ENCODE data around the gene LIN7C. TPM values are rescaled to one million over a fixed set of nuclear protein-coding genes. Genes with fewer than 3 reads are reported as not detected.

LIN7C gene, protein sequence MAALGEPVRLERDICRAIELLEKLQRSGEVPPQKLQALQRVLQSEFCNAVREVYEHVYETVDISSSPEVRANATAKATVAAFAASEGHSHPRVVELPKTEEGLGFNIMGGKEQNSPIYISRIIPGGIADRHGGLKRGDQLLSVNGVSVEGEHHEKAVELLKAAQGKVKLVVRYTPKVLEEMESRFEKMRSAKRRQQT
- total RNA-seq (10 to 100 TPM; 13.9 to 22.3 (median 17.6) TPM), polyA plus RNA-seq (1 to 10 TPM; 3.4 to 5.9 TPM)
- long read RNA-seq, donor 1, full-length matches to known transcripts = 32 of 35 reads
- long read RNA-seq, donor 1, partial matches to known transcripts = 1 of 35 reads
- long read RNA-seq, donor 1, other reads (novel, unspliced or antisense) = 2 of 35 reads
- long read RNA-seq, donor 2, full-length matches to known transcripts = 55 of 59 reads
- long read RNA-seq, donor 2, partial matches to known transcripts = 1 of 59 reads
- long read RNA-seq, donor 2, other reads (novel, unspliced or antisense) = 3 of 59 reads
- long read RNA-seq, donor 3, full-length matches to known transcripts = 60 of 70 reads
- long read RNA-seq, donor 3, partial matches to known transcripts = 7 of 70 reads
- long read RNA-seq, donor 3, other reads (novel, unspliced or antisense) = 3 of 70 reads

DNA sequence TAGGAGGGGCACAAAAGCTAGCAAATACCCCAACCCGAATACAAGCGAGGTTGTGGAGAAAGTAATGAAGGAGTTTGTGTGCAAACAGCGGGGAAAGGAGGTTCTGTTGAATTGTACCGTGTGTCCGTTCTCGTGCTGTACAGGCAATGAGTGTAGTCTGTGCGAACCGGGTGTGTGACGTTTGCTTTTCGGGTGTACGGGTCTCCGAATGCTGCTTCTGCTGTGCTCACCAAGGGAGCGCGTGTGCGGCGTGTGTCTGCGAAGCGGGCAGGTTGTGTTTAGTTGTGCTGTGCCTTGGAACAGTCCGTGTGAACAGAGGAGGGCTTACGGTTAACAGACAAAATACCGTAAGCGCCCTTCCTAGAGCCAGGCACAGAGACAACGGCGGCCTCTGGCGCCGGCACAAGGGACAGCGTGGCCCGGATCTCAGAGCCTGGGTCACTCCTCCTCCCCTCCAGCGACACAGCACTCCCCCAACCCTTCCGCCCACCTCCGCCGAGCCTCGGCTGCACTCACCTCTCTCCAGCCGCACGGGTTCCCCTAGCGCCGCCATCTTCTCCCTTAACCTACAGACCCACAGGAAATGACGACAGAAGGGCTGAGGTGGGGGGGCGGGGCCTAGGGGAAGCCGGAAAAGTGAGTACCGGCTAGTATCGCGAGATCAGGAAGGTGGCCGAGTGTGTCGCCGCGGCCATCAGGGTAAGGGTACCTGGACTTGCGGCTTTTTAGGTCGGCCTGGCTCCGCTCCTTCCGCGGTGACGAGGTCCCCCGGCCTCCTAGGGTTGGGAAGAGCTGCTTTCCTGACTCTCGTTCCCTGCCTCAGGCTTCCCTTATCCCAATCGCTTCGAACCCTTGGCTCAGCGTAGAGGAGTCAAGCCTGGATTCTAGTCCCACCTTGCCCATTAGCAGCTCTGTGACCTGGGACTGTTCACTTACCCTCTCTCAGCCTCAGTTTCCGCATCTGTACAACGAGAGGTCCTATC lies at the start of gene LIN7C:
Gene LIN7C (minus strand): TSS at position 570 of the 983 bp plus-strand sequence. CDS start 17 bp downstream, at position 553.
- DNase-seq (peak; percentile 94 to 98), ATAC-seq (peak; percentile 99 to 100 (median 99))
- TF ChIP-seq, protein P1, sequence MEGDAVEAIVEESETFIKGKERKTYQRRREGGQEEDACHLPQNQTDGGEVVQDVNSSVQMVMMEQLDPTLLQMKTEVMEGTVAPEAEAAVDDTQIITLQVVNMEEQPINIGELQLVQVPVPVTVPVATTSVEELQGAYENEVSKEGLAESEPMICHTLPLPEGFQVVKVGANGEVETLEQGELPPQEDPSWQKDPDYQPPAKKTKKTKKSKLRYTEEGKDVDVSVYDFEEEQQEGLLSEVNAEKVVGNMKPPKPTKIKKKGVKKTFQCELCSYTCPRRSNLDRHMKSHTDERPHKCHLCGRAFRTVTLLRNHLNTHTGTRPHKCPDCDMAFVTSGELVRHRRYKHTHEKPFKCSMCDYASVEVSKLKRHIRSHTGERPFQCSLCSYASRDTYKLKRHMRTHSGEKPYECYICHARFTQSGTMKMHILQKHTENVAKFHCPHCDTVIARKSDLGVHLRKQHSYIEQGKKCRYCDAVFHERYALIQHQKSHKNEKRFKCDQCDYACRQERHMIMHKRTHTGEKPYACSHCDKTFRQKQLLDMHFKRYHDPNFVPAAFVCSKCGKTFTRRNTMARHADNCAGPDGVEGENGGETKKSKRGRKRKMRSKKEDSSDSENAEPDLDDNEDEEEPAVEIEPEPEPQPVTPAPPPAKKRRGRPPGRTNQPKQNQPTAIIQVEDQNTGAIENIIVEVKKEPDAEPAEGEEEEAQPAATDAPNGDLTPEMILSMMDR (IDR thresholded peaks at IDR 0.05) = peak in 4 of 9 donors; percentile 15 to 31 (median 23)
- Histone ChIP-seq H3K9me3 (no peaks in the 10 kb centered on the region), H3K4me3 (peak within 1 kb of the TSS; percentile 68 to 93 (median 77)), H3K36me3 (peaks cover 0 to 19% (median 0%) of the 10 kb centered on the region in 9 donors), H3K4me1 (peaks cover 10 to 63% (median 49%) of the 10 kb centered on the region in 9 donors), H3K27ac (peak within 1 kb of the TSS; percentile 70 to 95 (median 91)), H3K27me3 (no peaks in the 10 kb centered on the region)
- WGBS, 2 donors = 0% methylated on average over 60 of the region's 60 CpGs
- intact Hi-C loops (cut with DNase I) = loop anchor here in 1 of 10 donors (5.0 kb wide), 1 partner anchor 754 kb away; no protein-coding TSS in a partner anchor

DNA sequence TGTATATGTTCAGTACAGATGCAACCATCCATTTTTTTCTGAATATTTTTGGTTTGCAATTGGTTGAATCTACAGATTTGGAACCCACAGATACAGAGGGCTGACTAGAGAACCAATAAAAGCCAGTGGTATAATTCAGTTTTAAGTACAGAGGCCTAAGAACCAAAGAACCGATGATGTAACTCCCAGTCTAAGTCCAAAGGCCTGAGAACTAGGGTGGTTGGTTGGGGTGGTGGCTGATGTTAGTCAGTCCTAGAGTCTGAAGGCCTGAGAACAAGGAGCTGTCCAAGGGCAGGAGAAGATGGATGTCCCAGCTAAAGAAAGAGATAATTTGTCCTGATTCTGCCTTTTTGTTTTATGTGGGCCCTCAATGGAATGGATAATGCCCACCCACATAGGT lies 48.7 kb upstream of the LIN7C start:
- Histone ChIP-seq H3K27me3 (no peaks in the 10 kb centered on the region), H3K9me3 (no peaks in the 10 kb centered on the region), H3K4me1 (no peaks in the 10 kb centered on the region), H3K27ac (no peak overlapping the region), H3K36me3 (no peaks in the 10 kb centered on the region), H3K4me3 (no peak overlapping the region)
- intact Hi-C loops (cut with DNase I) = no loop called here
- 87 to 94% methylated on average over 1 of the region's 1 CpG for WGBS, 2 donors
- no peak for DNase-seq
- ATAC-seq = no peak
- TF ChIP-seq, protein P1 (IDR thresholded peaks at IDR 0.05) = no peak

DNA sequence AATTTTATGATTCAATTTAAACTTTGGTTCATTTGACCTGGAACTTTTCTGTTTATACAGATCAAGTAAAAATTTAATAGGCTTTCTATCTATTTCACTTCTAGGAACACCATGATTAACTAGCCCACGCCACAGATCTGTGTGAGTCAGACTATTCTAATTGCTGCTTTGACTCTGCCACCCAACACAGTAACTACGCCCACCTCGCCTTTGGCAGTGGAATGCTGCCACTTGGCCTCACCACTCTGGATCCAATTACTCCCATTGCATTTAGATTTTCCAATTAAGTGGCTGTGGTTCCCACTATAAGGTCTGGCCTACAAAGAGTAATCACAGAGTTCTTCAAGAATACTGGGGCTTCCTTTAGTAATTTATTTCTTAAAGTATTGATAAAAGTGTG lies 46.6 kb upstream of the LIN7C start:
- Histone ChIP-seq H3K4me3 (no peak overlapping the region), H3K27ac (no peak overlapping the region), H3K27me3 (no peaks in the 10 kb centered on the region), H3K36me3 (no peaks in the 10 kb centered on the region), H3K9me3 (no peaks in the 10 kb centered on the region), H3K4me1 (no peaks in the 10 kb centered on the region)
- DNase-seq (no peak), ATAC-seq (no peak)
- 92 to 97% methylated on average over 3 of the region's 3 CpGs for WGBS, 2 donors
- TF ChIP-seq, protein P1 (IDR thresholded peaks at IDR 0.05) = no peak
- intact Hi-C loops (cut with DNase I) = loop anchor here in 1 of 10 donors (5.0 kb wide), 1 partner anchor 49 kb away; no protein-coding TSS in a partner anchor

All from heart right ventricle (tissue), 16 donors.